ENCODE data around the gene SLC35B1. TPM values are rescaled to one million over a fixed set of nuclear protein-coding genes. Genes with fewer than 3 reads are reported as not detected.

Gene SLC35B1
- total and polyA plus RNA-seq, 7 experiments from 2014 or later: 23.4 to 83.0 (median 44.6) TPM

Other genes with a start within 250 kb of the SLC35B1 start
- gene NGFR, start 212.7 kb downstream of the SLC35B1 start, total RNA-seq: under 1 TPM in 3 of 5 experiments, not detected in 2; 0.07 to 0.17 (median 0.16) TPM
- not detected for gene NGFR, start 212.7 kb downstream of the SLC35B1 start, polyA plus RNA-seq
- not detected for gene NXPH3, start 132.1 kb downstream of the SLC35B1 start, total RNA-seq
- gene NXPH3, start 132.1 kb downstream of the SLC35B1 start, polyA plus RNA-seq: not detected
- gene SPOP, start 29.9 kb downstream of the SLC35B1 start, total RNA-seq: 10 to 100 TPM; 59.6 to 94.8 (median 80.9) TPM
- 100 to 1,000 TPM; 121 to 151 TPM for gene SPOP, start 29.9 kb downstream of the SLC35B1 start, polyA plus RNA-seq
- 10 to 100 TPM; 31.8 to 99.1 (median 58.5) TPM for gene FAM117A, start 56.2 kb upstream of the SLC35B1 start, total RNA-seq
- 10 to 100 TPM; 47.2 to 59.0 TPM for gene FAM117A, start 56.2 kb upstream of the SLC35B1 start, polyA plus RNA-seq
- gene KAT7, start 80.7 kb upstream of the SLC35B1 start, total RNA-seq: 100 to 1,000 TPM in 4 of 5 experiments, 10 to 100 TPM in 1; 85.6 to 195 (median 132) TPM
- gene KAT7, start 80.7 kb upstream of the SLC35B1 start, polyA plus RNA-seq: 10 to 100 TPM; 39.2 to 54.8 TPM
- gene TAC4, start 140.1 kb upstream of the SLC35B1 start, total RNA-seq: not detected
- gene TAC4, start 140.1 kb upstream of the SLC35B1 start, polyA plus RNA-seq: not detected